CD4-positive, CD25-positive, alpha-beta regulatory T cell (primary cell): ENCODE results near the gene IQSEC1. TPM values are rescaled to one million over a fixed set of nuclear protein-coding genes. Genes with fewer than 3 reads are reported as not detected.

Experiments
- ATAC-seq, 2 donors: fragments of 150-1000 bp; cut with Tn5 transposase; one replicate each; pipeline ENCODE4 v1.10.0; 2021; ENCODE audit warnings: low read depth in 2 of 2, moderate number of reproducible peaks in 2 of 2, moderate library complexity in 1 of 2
- DNase-seq, 3 donors: peaks; one replicate each; pipeline versions ENCODE4 v3.0.0 to v3.0.0-alpha.2; 2012 to 2022; ENCODE audit warnings: mixed read lengths in 1 of 3
- H3K27ac ChIP-seq: one replicate; pipeline ENCODE4 v1.7.0; 2013; ENCODE audit warnings: mild to moderate bottlenecking, low read length; ENCODE audit not compliant: insufficient read depth, poor library complexity, severe bottlenecking
- H3K27me3 ChIP-seq: one replicate; pipeline ENCODE4 v1.7.0; 2013; ENCODE audit warnings: low read length; ENCODE audit not compliant: control insufficient read depth, insufficient read depth
- H3K36me3 ChIP-seq: one replicate; pipeline ENCODE4 v1.7.0; 2013; ENCODE audit warnings: mild to moderate bottlenecking, low read length, moderate library complexity; ENCODE audit not compliant: control insufficient read depth, insufficient read depth
- H3K4me1 ChIP-seq: 2 replicates; pipeline ENCODE4 v1.7.0; 2013; ENCODE audit warnings: mild to moderate bottlenecking, low read length; ENCODE audit not compliant: insufficient read depth, control insufficient read depth, poor library complexity, severe bottlenecking
- H3K4me3 ChIP-seq: one replicate; pipeline ENCODE4 v1.7.0; 2013; ENCODE audit warnings: low read depth, mild to moderate bottlenecking, low read length, moderate library complexity
- H3K9me3 ChIP-seq, 2 experiments: 1 replicate in 1 of 2; 2 replicates in 1 of 2; pipeline ENCODE4 v1.7.0; 2013; ENCODE audit warnings: low read length in 2 of 2, mild to moderate bottlenecking in 1 of 2, moderate library complexity in 1 of 2; ENCODE audit not compliant: control insufficient read depth in 2 of 2
- H3K27ac Mint-ChIP-seq, 3 donors: one replicate each; pipeline ENCODE4 v1.8.0; 2020 to 2022; ENCODE audit warnings: mild to moderate bottlenecking in 3 of 3, mixed read lengths in 3 of 3, moderate library complexity in 2 of 3
- H3K27me3 Mint-ChIP-seq: one replicate; pipeline ENCODE4 v1.8.0; 2022; ENCODE audit warnings: mild to moderate bottlenecking, mixed read lengths
- H3K36me3 Mint-ChIP-seq: one replicate; pipeline ENCODE4 v1.8.0; 2020; ENCODE audit warnings: mixed read lengths
- H3K4me1 Mint-ChIP-seq, 4 donors: one replicate each; pipeline ENCODE4 v1.8.0; 2020 to 2022; ENCODE audit warnings: mixed read lengths in 4 of 4, mild to moderate bottlenecking in 1 of 4
- H3K4me3 Mint-ChIP-seq, 4 donors: one replicate each; pipeline ENCODE4 v1.8.0; 2020 to 2022; ENCODE audit warnings: mild to moderate bottlenecking in 4 of 4, mixed read lengths in 4 of 4, moderate library complexity in 3 of 4
- H3K9me3 Mint-ChIP-seq, 7 donors: one replicate each; pipeline ENCODE4 v1.8.0; 2020 to 2022; ENCODE audit warnings: mixed read lengths in 7 of 7, mild to moderate bottlenecking in 3 of 7, moderate library complexity in 2 of 7
- polyA plus RNA-seq, 4 donors: library from polyadenylated mRNA; unstranded; fragments of 300-500 nt; fragmentation: Illumina TruSeq; gene quantifications; one replicate each; pipeline ENCODE4 v1.2.3, GENCODE V29; 2021
- total RNA-seq: library from RNA; stranded (reverse); gene quantifications from one replicate; pipeline ENCODE4 v1.2.3, GENCODE V29; 2022

The IQSEC1 gene
- total and polyA plus RNA-seq, 5 donors from 2014 or later, result 17.7 to 131 (median 21.1) TPM

DNA sequence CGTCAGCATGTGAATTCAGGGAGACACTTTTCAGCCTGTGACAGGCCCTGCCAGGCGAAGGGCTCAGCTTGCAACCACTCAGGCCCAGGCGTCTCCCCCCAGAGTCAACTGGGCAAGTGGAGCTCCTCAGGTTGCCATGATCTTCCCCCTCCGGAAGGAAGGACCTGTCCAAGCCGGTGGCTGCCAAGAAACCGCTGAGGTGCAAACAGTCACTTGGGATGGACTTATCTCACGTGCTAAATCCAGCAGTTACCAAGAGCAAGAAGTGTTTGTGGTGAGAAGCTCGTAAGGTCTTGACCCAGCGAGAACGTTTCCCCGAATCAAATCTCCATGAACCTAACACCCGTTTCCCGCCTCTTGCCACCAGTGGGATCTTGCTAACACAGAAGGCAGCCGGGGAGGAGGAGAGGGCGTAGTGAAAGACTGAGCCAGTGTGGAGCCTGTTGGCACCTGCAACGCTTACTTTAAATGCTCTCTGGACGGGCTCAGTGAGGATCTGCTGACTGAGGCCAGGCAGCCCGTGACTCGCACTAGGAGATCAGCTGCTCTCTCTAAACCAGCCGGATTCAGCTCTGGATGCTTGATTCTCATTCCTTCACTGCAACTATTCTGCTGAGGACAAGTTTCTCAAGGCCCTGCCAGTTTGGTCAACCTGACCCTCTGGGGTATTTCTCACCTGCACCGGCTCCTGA, 39.0 kb downstream of the IQSEC1 start:
- Histone ChIP-seq H3K4me1 (no peaks in the 10 kb centered on the region), H3K4me3 (no peak overlapping the region), H3K27ac (no peak overlapping the region), H3K36me3 (no peaks in the 10 kb centered on the region), H3K9me3 (no peaks in the 10 kb centered on the region), H3K27me3 (no peaks in the 10 kb centered on the region)
- DNase-seq, result no peak
- H3K27me3 Mint-ChIP-seq, result no peaks in the 10 kb centered on the region
- no peak overlapping the region for H3K4me3 Mint-ChIP-seq
- H3K27ac Mint-ChIP-seq, result no peak overlapping the region
- ATAC-seq, result no peak
- no peaks in the 10 kb centered on the region for H3K36me3 Mint-ChIP-seq
- no peaks in the 10 kb centered on the region for H3K9me3 Mint-ChIP-seq
- H3K4me1 Mint-ChIP-seq, result peaks cover 0 to 2% (median 0%) of the 10 kb centered on the region in 4 donors

- ATAC-seq (no peak), DNase-seq (no peak)
- H3K4me3 ChIP-seq, result no peak overlapping the region
- no peaks in the 10 kb centered on the region for H3K9me3 ChIP-seq
- Mint-ChIP-seq H3K27me3 (no peaks in the 10 kb centered on the region), H3K27ac (peak overlapping the region in 1 of 3 donors; percentile 43), H3K4me1 (peaks cover 0 to 2% (median 0%) of the 10 kb centered on the region in 4 donors), H3K9me3 (peaks cover 0 to 1% (median 0%) of the 10 kb centered on the region in 7 donors), H3K36me3 (peaks cover 4% of the 10 kb centered on the region), H3K4me3 (no peak overlapping the region)
- no peaks in the 10 kb centered on the region for H3K4me1 ChIP-seq
- H3K36me3 ChIP-seq, result no peaks in the 10 kb centered on the region
- H3K27me3 ChIP-seq, result no peaks in the 10 kb centered on the region
- H3K27ac ChIP-seq, result no peak overlapping the region
Measured at GRCh38 chr3:13032206-13032605, 41.0 kb downstream of the IQSEC1 start.

GRCh38 chr3:13031621-13032020, 41.6 kb downstream of the IQSEC1 start:
- no peaks in the 10 kb centered on the region for H3K27me3 ChIP-seq
- no peaks in the 10 kb centered on the region for H3K4me1 ChIP-seq
- ATAC-seq (no peak), DNase-seq (no peak)
- H3K4me3 ChIP-seq, result no peak overlapping the region
- H3K9me3 Mint-ChIP-seq, result peaks cover 0 to 1% (median 0%) of the 10 kb centered on the region in 7 donors
- H3K4me1 Mint-ChIP-seq, result peaks cover 0 to 2% (median 0%) of the 10 kb centered on the region in 4 donors
- no peak overlapping the region for H3K27ac ChIP-seq
- no peaks in the 10 kb centered on the region for H3K9me3 ChIP-seq
- H3K27me3 Mint-ChIP-seq, result no peaks in the 10 kb centered on the region
- H3K36me3 Mint-ChIP-seq, result peaks cover 5% of the 10 kb centered on the region
- no peaks in the 10 kb centered on the region for H3K36me3 ChIP-seq
- H3K4me3 Mint-ChIP-seq, result no peak overlapping the region
- peak overlapping the region in 1 of 3 donors; percentile 60 for H3K27ac Mint-ChIP-seq

GRCh38 chr3:13030684-13031083, 42.5 kb downstream of the IQSEC1 start:
- H3K9me3 ChIP-seq, result no peaks in the 10 kb centered on the region
- no peak for DNase-seq
- Mint-ChIP-seq H3K4me1 (peaks cover 0 to 4% (median 0%) of the 10 kb centered on the region in 4 donors), H3K9me3 (peaks cover 0 to 1% (median 0%) of the 10 kb centered on the region in 7 donors), H3K4me3 (no peak overlapping the region), H3K27me3 (no peaks in the 10 kb centered on the region), H3K27ac (no peak overlapping the region), H3K36me3 (peaks cover 5% of the 10 kb centered on the region)
- no peaks in the 10 kb centered on the region for H3K4me1 ChIP-seq
- H3K27ac ChIP-seq, result no peak overlapping the region
- H3K4me3 ChIP-seq, result no peak overlapping the region
- H3K27me3 ChIP-seq, result no peaks in the 10 kb centered on the region
- no peaks in the 10 kb centered on the region for H3K36me3 ChIP-seq
- ATAC-seq, result no peak

GRCh38 chr3:13028010-13028821, 45.0 kb downstream of the IQSEC1 start:
- ATAC-seq, result no peak
- DNase-seq, result no peak
- no peaks in the 10 kb centered on the region for H3K36me3 ChIP-seq
- no peak overlapping the region for H3K4me3 Mint-ChIP-seq
- H3K4me1 Mint-ChIP-seq, result peaks cover 0 to 8% (median 0%) of the 10 kb centered on the region in 4 donors
- H3K27ac Mint-ChIP-seq, result no peak overlapping the region
- H3K4me1 ChIP-seq, result no peaks in the 10 kb centered on the region
- no peaks in the 10 kb centered on the region for H3K9me3 ChIP-seq
- H3K27me3 Mint-ChIP-seq, result no peaks in the 10 kb centered on the region
- peaks cover 0 to 1% (median 0%) of the 10 kb centered on the region in 7 donors for H3K9me3 Mint-ChIP-seq
- no peak overlapping the region for H3K4me3 ChIP-seq
- peaks cover 5% of the 10 kb centered on the region for H3K36me3 Mint-ChIP-seq
- no peaks in the 10 kb centered on the region for H3K27me3 ChIP-seq
- no peak overlapping the region for H3K27ac ChIP-seq

DNA sequence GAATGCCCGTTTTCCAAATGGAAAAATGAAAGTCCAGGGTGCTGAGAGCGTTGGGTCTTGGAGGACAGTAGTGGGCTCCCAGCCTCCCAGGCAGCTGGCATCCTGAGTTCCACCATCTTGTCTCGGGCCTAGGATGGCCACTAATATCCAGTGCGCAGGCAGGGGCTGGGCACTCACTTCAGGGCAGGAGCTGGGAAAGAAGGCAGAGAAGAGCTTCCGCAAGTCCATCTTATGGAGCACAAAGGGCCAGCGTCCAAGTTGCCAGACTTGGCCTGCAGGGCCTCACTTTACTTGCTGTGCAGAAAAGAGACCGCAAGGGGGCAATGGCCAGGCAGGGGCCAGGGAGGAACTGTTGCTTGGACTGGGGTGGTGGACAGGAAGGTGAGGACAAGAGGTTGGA, 46.1 kb downstream of the IQSEC1 start:
- no peaks in the 10 kb centered on the region for H3K27me3 Mint-ChIP-seq
- H3K9me3 ChIP-seq, result no peaks in the 10 kb centered on the region
- no peak for ATAC-seq
- no peak overlapping the region for H3K27ac Mint-ChIP-seq
- peaks cover 0 to 8% (median 0%) of the 10 kb centered on the region in 4 donors for H3K4me1 Mint-ChIP-seq
- no peak overlapping the region for H3K4me3 ChIP-seq
- no peak for DNase-seq
- H3K9me3 Mint-ChIP-seq, result peaks cover 0 to 1% (median 0%) of the 10 kb centered on the region in 7 donors
- no peaks in the 10 kb centered on the region for H3K36me3 ChIP-seq
- H3K36me3 Mint-ChIP-seq, result peaks cover 5% of the 10 kb centered on the region
- H3K27ac ChIP-seq, result no peak overlapping the region
- H3K27me3 ChIP-seq, result no peaks in the 10 kb centered on the region
- no peaks in the 10 kb centered on the region for H3K4me1 ChIP-seq
- H3K4me3 Mint-ChIP-seq, result no peak overlapping the region

GRCh38 chr3:13026534-13026933, 46.7 kb downstream of the IQSEC1 start:
- Histone ChIP-seq H3K36me3 (no peaks in the 10 kb centered on the region), H3K4me3 (no peak overlapping the region), H3K9me3 (no peaks in the 10 kb centered on the region), H3K27me3 (no peaks in the 10 kb centered on the region), H3K27ac (no peak overlapping the region), H3K4me1 (no peaks in the 10 kb centered on the region)
- no peak overlapping the region for H3K27ac Mint-ChIP-seq
- ATAC-seq (no peak), DNase-seq (no peak)
- H3K36me3 Mint-ChIP-seq, result peaks cover 5% of the 10 kb centered on the region
- H3K9me3 Mint-ChIP-seq, result peaks cover 0 to 1% (median 0%) of the 10 kb centered on the region in 7 donors
- no peaks in the 10 kb centered on the region for H3K27me3 Mint-ChIP-seq
- no peak overlapping the region for H3K4me3 Mint-ChIP-seq
- H3K4me1 Mint-ChIP-seq, result peaks cover 0 to 6% (median 0%) of the 10 kb centered on the region in 4 donors
